Peyer's patch (tissue), 4 donors: ENCODE data around the gene PCIF1. TPM values are rescaled to one million over a fixed set of nuclear protein-coding genes. Genes with fewer than 3 reads are reported as not detected.
"Not testable (repeated sequence)": the region's sequence is repeated elsewhere in the genome, so short reads cannot be mapped to it uniquely, and the experiment has no call there.

Experiments used
- DNase-seq, 3 donors: peaks; one replicate each; pipeline ENCODE4 v3.0.0-alpha.2; 2017 to 2019
- H3K27ac ChIP-seq, 4 donors: fragments of 200-600 bp; sonication (generic); one replicate each; pipeline ENCODE4 v1.5.1; 2016 to 2019
- H3K27me3 ChIP-seq, 2 donors: fragments of 200-600 bp; sonication (generic); one replicate each; pipeline ENCODE4 v1.5.1; 2019
- H3K36me3 ChIP-seq, 3 donors: fragments of 200-600 bp; sonication (generic); one replicate each; pipeline ENCODE4 v1.5.1; 2016 to 2019
- H3K4me1 ChIP-seq, 4 donors: fragments of 200-600 bp; sonication (generic); one replicate each; pipeline ENCODE4 v1.5.1; 2016 to 2019
- H3K4me3 ChIP-seq, 4 donors: fragments of 200-600 bp; sonication (generic); 1 replicate in 3 of 4; 2 replicates in 1 of 4; pipeline ENCODE4 v1.5.1; 2016 to 2019; ENCODE audit warnings: mild to moderate bottlenecking in 1 of 4
- H3K9me3 ChIP-seq, 4 donors: fragments of 200-600 bp; sonication (generic); one replicate each; pipeline ENCODE4 v1.5.1; 2016 to 2019; ENCODE audit warnings: mild to moderate bottlenecking in 1 of 4
- CTCF ChIP-seq, 6 experiments: fragments of 450-650 bp in 4 of 6; fragments of 200-600 bp in 2 of 6; sonication (generic) in 1 of 6; IDR thresholded peaks; one replicate each; pipeline ENCODE4 v1.5.1; 2017 to 2019; ENCODE audit warnings: antibody characterized with exemption in 6 of 6, mild to moderate bottlenecking in 3 of 6, moderate library complexity in 1 of 6
- POLR2A ChIP-seq, 2 donors: fragments of 450-650 bp; IDR thresholded peaks; one replicate each; pipeline ENCODE4 v1.5.1; 2017; ENCODE audit warnings: antibody characterized with exemption in 2 of 2, mild to moderate bottlenecking in 2 of 2, moderate library complexity in 2 of 2
- total RNA-seq, 4 donors: library from RNA; depleted of rRNA; stranded (reverse); fragments of >200 nt; gene quantifications; one replicate each; pipeline ENCODE4 v1.1.0, GENCODE V29; 2016

The PCIF1 gene
- total RNA-seq, 4 donors from 2014 or later = 25.0 to 53.2 (median 44.9) TPM

GRCh38 chr20:45925821-45926506 is 8.5 kb upstream of the PCIF1 start:
- peak overlapping the region in 1 of 4 donors; percentile 17 for H3K27ac ChIP-seq
- H3K4me3 ChIP-seq = no peak overlapping the region
- no peaks in the 10 kb centered on the region for H3K9me3 ChIP-seq
- H3K36me3 ChIP-seq = no peaks in the 10 kb centered on the region
- H3K27me3 ChIP-seq = no peaks in the 10 kb centered on the region
- TF ChIP-seq CTCF (IDR thresholded peaks at IDR 0.05) = no peak
- TF ChIP-seq POLR2A (IDR thresholded peaks at IDR 0.05) = no peak
- H3K4me1 ChIP-seq = peaks cover 0 to 17% (median 0%) of the 10 kb centered on the region in 4 donors
- DNase-seq = no peak

- H3K4me3 ChIP-seq = no peak overlapping the region
- DNase-seq = no peak
- H3K27me3 ChIP-seq = no peaks in the 10 kb centered on the region
- H3K4me1 ChIP-seq = peaks cover 0 to 11% (median 0%) of the 10 kb centered on the region in 4 donors
- TF ChIP-seq POLR2A (IDR thresholded peaks at IDR 0.05) (no peak), CTCF (IDR thresholded peaks at IDR 0.05) (no peak)
- no peak overlapping the region for H3K27ac ChIP-seq
- H3K9me3 ChIP-seq = no peaks in the 10 kb centered on the region
- no peaks in the 10 kb centered on the region for H3K36me3 ChIP-seq
Measured at GRCh38 chr20:45926731-45927070, 7.8 kb upstream of the PCIF1 start.

- no peaks in the 10 kb centered on the region for H3K36me3 ChIP-seq
- no peaks in the 10 kb centered on the region for H3K9me3 ChIP-seq
- no peak for TF ChIP-seq POLR2A (IDR thresholded peaks at IDR 0.05)
- TF ChIP-seq CTCF (IDR thresholded peaks at IDR 0.05) = no peak
- peaks cover 0 to 9% (median 0%) of the 10 kb centered on the region in 4 donors for H3K4me1 ChIP-seq
- H3K4me3 ChIP-seq = no peak overlapping the region
- no peak for DNase-seq
- no peaks in the 10 kb centered on the region for H3K27me3 ChIP-seq
- H3K27ac ChIP-seq = no peak overlapping the region
Measured at GRCh38 chr20:45927071-45927878, 7.2 kb upstream of the PCIF1 start.

GRCh38 chr20:45931680-45932079 is 2.8 kb upstream of the PCIF1 start:
- H3K9me3 ChIP-seq, H3K36me3 ChIP-seq, H3K4me1 ChIP-seq, H3K4me3 ChIP-seq, DNase-seq, H3K27ac ChIP-seq, H3K27me3 ChIP-seq: not testable (repeated sequence)

- peak; percentile 68 to 86 (median 73) for DNase-seq
- peaks cover 0 to 16% (median 9%) of the 10 kb centered on the region in 4 donors for H3K4me1 ChIP-seq
- H3K27ac ChIP-seq = peak overlapping the region; percentile 95 to 100 (median 100)
- peak in 4 of 6 experiments; percentile 1 to 40 (median 25) for TF ChIP-seq CTCF (IDR thresholded peaks at IDR 0.05)
- no peak for TF ChIP-seq POLR2A (IDR thresholded peaks at IDR 0.05)
- no peaks in the 10 kb centered on the region for H3K27me3 ChIP-seq
- peaks cover 0 to 16% (median 0%) of the 10 kb centered on the region in 3 donors for H3K36me3 ChIP-seq
- H3K4me3 ChIP-seq = peak overlapping the region; percentile 73 to 100 (median 88)
- H3K9me3 ChIP-seq = no peaks in the 10 kb centered on the region
Measured at GRCh38 chr20:45933266-45934045, 1.0 kb upstream of the PCIF1 start.
